Fibroblast of skin of right biceps (primary cell): ENCODE measurements around the gene KLF8.
A peak's percentile ranks its signal among the peaks of the same experiment; 100 is the strongest.
"Not testable (repeated sequence)": the region's sequence is repeated elsewhere in the genome, so short reads cannot be mapped to it uniquely, and the experiment has no call there.

Experiments
- DNase-seq: peaks from one replicate; pipeline ENCODE4 v3.0.0-alpha.2; 2013

Gene KLF8

GRCh38 chrX:56232221-56233082, at the start of gene KLF8:
Gene KLF8 (plus strand): TSS chrX:56232356. CDS start chrX:56233335, 979 bp downstream.
- peak; percentile 3 for DNase-seq

DNA sequence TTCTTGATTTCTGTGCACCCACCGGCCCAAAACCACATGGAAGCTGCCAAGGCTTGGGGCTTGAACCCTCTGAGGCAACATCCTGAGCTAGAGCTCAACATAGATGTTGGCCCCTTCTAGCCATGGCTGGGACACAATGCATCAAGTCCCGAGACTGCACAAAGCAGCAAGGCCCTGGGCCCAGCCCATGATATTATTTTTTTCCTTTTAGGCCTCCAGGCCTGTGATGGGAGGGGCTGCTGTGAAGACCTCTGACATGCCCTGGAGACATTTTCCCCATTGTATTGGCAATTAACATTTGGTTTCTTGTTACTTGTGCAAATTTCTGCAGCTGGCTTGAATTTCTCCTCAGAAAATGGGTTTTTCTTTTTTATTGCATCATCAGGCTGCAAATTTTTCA, 25.2 kb upstream of the KLF8 start:
- not testable (repeated sequence) for DNase-seq

- no peak for DNase-seq
Measured at GRCh38 chrX:56211701-56212100, 20.5 kb upstream of the KLF8 start.

DNA sequence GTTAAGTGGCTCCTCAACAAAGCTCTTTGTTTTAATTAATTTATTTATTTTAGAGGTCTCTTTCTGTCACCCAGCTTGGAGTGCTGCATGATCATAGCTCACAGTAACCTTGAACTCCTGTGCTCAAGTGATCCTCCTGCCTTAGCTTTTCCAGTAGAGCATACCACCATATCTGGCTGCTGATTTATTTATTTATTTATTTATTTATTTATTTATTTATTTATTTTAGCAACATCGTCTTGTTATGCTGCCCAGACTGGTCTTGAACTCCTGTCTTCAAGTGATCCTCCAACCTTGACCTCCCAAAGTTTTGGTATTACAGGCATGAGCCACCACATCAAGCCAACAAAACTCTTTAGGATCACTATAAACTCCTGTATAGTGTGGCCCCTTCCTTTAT, 15.8 kb upstream of the KLF8 start:
- no peak for DNase-seq

DNA sequence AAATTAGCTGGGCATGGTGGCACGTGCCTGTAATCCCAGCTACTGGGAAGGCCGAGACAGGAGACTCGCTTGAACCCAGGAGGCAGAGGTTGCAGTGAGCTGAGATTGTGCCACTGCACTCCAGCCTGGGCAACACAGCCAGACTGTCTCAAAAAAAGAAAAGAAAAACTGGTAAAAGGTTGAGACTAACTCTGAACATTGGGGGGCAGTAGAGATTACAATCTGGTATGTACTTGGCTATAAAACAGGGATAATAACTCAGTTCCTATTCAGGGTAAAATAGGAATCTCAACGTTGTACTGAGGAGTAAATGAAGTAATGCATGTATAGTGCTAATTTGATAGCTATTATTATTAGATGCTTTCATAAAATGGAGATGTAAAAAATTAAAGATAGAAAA, 12.5 kb upstream of the KLF8 start:
- DNase-seq: no peak

- no peak for DNase-seq
Measured at GRCh38 chrX:56221101-56221500, 11.1 kb upstream of the KLF8 start.

DNA sequence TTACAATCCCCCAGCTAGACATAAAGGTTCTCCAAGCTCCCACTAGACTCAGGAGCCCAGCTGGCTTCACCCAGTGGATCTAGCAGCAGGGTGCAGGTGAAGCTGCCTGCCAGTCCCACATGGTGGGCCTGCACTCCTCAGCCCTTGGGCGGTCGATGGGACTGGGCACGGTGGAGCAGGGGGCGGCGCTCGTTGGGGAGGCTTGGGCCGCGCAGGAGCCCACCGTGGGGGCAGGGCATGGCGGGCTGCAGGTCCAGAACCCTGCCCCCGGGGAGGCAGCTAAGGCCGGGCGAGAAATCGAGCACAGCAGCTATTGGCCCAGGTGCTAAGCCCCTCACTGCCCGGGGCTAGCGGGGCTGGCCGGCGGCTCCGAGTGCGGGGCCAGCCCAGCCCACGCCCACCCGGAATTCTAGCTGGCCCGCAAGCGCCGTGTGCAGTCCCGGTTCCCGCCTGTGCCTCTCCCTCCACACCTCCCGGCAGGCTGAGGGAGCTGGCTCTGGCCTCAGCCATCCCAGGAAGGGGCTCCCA, 9.6 kb upstream of the KLF8 start:
- DNase-seq: no peak

DNA sequence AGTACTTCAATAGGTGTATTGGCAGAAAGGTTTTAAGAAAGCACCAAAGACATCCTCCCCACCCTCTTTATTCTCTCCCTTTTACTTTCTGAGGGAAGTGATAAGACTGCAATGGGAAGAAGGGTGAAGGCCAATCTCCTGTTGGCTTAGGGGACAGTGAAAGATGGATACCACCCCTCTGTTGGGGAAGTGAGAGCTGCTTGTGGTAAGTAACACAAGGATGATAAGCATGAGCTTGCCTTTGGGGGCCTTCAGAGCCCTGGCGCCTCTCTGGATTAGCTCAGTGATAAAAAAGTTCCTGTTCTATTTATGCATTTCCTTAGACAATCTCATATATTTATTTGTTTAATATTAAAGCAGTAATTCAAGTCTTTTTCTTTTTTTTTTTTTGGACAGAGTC, 5.2 kb upstream of the KLF8 start:
- no peak for DNase-seq

- no peak for DNase-seq
Measured at GRCh38 chrX:56228914-56229313, 3.2 kb upstream of the KLF8 start.

DNA sequence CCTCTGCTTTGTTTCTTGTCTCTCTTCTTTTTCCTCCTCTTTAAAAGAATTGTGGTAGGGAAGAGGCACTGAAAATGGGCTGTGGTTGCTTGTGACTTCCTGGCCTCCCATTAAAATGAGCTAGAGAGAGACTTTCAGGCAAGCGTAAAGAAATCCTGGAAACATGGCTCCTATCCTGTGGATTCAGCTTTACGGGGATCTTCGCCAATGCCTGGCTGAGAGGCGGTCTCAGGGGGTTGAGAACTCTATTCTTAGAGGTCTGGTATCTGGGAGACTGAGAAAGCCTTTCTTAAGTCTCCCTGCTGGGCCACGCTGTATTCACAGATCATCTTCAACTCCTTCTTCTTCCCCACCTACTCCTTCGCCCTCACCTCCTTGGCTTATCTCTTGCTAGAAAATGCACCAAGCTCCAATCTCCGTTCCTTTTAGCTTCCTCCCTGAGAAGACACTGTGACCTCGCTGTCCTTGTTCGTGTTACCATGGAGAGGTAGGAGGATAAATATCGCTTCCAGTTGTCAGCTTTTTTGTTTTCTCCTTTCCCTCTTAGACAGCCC, 542 bp upstream of the KLF8 start:
- no peak for DNase-seq

DNA sequence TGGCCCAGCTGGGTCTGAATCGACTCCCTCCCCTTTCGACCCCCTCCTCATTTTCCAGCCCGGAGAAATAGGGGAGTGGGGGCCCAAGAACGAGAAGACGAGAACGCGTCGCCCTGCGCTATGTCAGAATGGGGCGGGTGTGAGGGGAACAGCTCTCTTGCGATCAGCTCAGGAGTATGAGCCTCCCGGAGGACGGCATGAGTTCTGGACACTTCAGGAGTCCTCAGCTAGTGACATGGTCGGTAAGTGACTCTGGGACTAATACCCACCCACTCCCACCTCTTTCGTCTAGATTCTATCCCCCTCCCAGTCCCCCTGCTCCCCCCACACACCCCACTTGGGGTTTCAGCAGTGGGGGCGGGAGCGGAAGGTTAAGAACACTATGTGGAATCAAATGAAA, 944 bp downstream of the KLF8 start:
- DNase-seq: no peak

DNA sequence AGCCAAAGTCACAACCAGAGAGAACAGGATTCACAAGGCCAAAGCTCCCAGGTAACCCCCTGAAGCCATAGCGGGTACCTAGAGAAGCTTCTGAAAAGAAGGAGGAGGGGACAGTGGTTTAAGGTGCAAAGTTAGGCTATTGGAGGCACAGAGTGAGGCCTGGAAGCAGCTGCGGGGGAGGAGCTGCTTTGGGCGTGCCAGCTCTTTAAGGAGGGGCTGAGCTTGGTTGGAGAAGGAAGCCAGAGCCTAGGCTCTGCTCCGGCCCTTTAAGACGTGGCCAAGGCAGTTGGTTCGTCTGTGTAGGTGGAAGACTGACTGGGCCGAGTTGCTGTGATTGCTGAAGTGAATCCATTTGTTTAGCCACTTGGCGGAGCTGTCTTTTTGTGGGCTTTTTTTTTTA, 1.5 kb downstream of the KLF8 start:
- DNase-seq: peak; percentile 1

- peak; percentile 16 for DNase-seq
Measured at GRCh38 chrX:56248492-56248891, 16.3 kb downstream of the KLF8 start.

GRCh38 chrX:56253832-56254703, 21.9 kb downstream of the KLF8 start:
- no peak for DNase-seq

- DNase-seq: no peak
Measured at GRCh38 chrX:56268888-56269287, 36.7 kb downstream of the KLF8 start.

GRCh38 chrX:56278692-56279091, 46.5 kb downstream of the KLF8 start:
- DNase-seq: no peak

- no peak for DNase-seq
Measured at GRCh38 chrX:56279863-56280262, 47.7 kb downstream of the KLF8 start.

DNA sequence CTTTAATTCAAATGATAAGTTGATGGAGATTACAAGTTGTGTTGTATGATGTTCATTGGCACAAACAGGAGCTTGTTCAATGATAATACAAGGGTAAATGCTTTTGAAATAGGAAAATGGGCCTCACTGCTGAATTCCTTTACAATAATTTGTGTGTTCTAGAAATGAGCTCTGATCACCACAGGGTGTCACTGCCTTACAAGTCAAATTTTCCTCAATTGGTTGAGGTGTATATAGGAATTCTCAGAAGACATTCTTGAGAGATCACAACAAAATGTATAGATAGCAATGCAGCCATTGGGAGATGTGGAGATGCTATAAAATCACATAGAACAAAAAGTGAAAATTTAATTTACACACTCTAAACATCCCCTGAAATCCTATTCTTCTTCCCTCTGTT, 49.6 kb downstream of the KLF8 start:
- peak; percentile 1 for DNase-seq

DNA sequence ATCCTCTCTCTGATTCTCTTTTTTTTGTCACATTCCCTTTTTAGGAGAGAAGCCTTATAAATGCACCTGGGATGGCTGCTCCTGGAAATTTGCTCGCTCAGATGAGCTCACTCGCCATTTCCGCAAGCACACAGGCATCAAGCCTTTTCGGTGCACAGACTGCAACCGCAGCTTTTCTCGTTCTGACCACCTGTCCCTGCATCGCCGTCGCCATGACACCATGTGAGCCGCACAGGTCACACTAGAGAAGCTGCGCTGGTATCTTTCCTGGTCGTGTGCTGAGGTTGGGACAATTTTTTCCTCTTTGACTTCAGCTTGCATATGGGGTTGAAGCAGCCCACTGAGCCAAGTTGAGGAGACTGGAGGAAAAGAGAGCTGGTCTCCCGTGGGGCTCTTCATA, 52.1 kb downstream of the KLF8 start:
- no peak for DNase-seq

GRCh38 chrX:56288608-56289007, 56.5 kb downstream of the KLF8 start:
- no peak for DNase-seq

- DNase-seq: no peak
Measured at GRCh38 chrX:56289449-56289848, 57.3 kb downstream of the KLF8 start.

DNA sequence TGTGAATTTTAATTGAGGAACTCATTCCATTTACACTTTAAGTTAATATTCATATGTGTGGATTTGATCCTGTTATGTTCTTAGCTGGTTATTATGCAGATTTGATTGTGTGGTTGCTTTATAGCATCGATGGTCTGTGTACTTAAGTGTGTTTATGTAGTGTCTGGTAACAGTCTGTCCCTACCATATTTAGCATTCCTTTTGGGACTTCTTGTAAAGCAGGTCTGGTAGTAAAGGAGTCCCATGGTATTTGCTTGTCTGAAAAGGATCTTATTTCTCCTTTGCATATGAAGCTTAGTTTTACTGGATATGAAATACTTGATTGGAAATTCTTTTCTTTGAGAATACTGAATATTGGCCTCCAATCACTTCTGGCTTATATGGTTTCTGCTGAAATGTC, 76.6 kb downstream of the KLF8 start:
- DNase-seq: no peak

DNA sequence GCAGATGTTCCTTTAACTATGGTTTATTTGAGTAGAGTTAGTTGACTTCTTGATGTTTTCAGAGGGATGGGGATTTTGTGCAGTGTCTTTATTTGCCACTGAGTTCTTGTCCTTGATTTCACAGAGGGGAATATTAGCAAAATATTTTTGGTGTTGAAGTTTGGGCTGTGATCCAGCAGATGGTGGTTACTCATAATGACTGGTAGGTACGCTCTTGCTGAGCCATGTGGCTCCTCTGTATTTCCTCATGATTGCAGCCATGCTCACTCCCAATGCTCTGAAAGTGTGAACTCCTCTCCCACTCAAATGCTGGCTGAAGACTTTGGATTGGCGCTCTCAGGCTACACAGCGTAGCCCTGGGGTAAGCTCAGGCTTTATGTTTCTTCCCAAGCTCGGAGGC, 77.7 kb downstream of the KLF8 start:
- DNase-seq: no peak

DNA sequence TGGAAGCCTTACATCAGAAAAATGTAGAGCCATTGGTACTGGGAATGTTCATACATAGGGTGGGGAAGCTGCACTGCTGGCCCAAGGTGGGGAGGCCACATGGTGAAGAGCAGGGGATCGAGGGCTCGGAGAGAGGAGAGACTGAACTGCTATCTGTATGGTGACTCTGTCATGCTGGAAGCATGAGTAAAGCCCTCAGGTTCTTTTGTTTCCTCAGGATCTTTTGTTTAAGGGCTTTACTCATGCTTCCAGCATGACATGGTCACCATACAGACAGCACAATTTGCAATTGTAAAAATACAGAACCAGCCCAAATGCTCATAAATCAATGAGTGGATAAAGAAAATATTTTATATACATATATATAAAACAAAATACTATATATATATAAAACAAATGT, 78.4 kb downstream of the KLF8 start:
- no peak for DNase-seq
